Neuronal stem cell (in vitro differentiated cells): ENCODE data around the gene MYOZ2.

Experiments used
- DNase-seq: peaks from one replicate; pipeline ENCODE4 v3.0.0-alpha.2; 2013; ENCODE audit warnings: low spot score
- H2AFZ ChIP-seq: one replicate; pipeline ENCODE4 v1.6.1; 2013; ENCODE audit warnings: mild to moderate bottlenecking, low read length, inconsistent platforms
- H2AK5ac ChIP-seq: 2 replicates; pipeline ENCODE4 v1.6.1; 2013; ENCODE audit warnings: low read depth, mild to moderate bottlenecking, inconsistent platforms, low read length, moderate library complexity, mixed read lengths
- H2BK120ac ChIP-seq: 2 replicates; pipeline ENCODE4 v1.6.1; 2013; ENCODE audit warnings: low read depth, mild to moderate bottlenecking, inconsistent platforms, low read length, moderate library complexity, mixed read lengths
- H2BK12ac ChIP-seq: one replicate; pipeline ENCODE4 v1.6.1; 2013; ENCODE audit warnings: low read length, inconsistent platforms
- H2BK15ac ChIP-seq: 2 replicates; pipeline ENCODE4 v1.6.1; 2013; ENCODE audit warnings: mild to moderate bottlenecking, low read length, inconsistent platforms, mixed read lengths
- H2BK5ac ChIP-seq: one replicate; pipeline ENCODE4 v1.6.1; 2013; ENCODE audit warnings: inconsistent platforms, mild to moderate bottlenecking, low read length, moderate library complexity
- H3K14ac ChIP-seq: one replicate; pipeline ENCODE4 v1.6.1; 2013; ENCODE audit warnings: low read length, inconsistent platforms
- H3K18ac ChIP-seq: 2 replicates; pipeline ENCODE4 v1.6.1; 2013; ENCODE audit warnings: low read length, inconsistent platforms
- H3K23ac ChIP-seq: 2 replicates; pipeline ENCODE4 v1.6.1; 2013; ENCODE audit warnings: low read depth, mild to moderate bottlenecking, mixed read lengths, low read length, inconsistent platforms; ENCODE audit not compliant: poor library complexity
- H3K27ac ChIP-seq: replicated peaks from 3 replicates; pipeline ENCODE4 v1.5.1; 2013; ENCODE audit warnings: low read length, inconsistent platforms
- H3K27me3 ChIP-seq, 3 experiments: 2 replicates each; pipeline ENCODE4 v1.6.1; 2013; ENCODE audit warnings: low read length in 3 of 3, mild to moderate bottlenecking in 2 of 3, inconsistent platforms in 1 of 3, low read depth in 1 of 3, mixed read lengths in 1 of 3, moderate library complexity in 1 of 3; ENCODE audit not compliant: control insufficient read depth in 3 of 3, insufficient read depth in 3 of 3
- H3K36me3 ChIP-seq, 2 donors: replicated peaks in 1 of 2; 2 replicates each; pipeline ENCODE4 v1.6.1; 2013; ENCODE audit warnings: low read length in 2 of 2; ENCODE audit not compliant: control insufficient read depth in 2 of 2, insufficient read depth in 2 of 2
- H3K4ac ChIP-seq: 2 replicates; pipeline ENCODE4 v1.6.1; 2013; ENCODE audit warnings: inconsistent platforms, mild to moderate bottlenecking, low read length, moderate library complexity
- H3K4me1 ChIP-seq, 2 donors: 1 replicate in 1 of 2; 2 replicates in 1 of 2; pipeline ENCODE4 v1.6.1; 2013; ENCODE audit warnings: low read length in 2 of 2, low read depth in 1 of 2; ENCODE audit not compliant: control insufficient read depth in 2 of 2, insufficient read depth in 1 of 2
- H3K4me2 ChIP-seq: one replicate; pipeline ENCODE4 v1.6.1; 2013; ENCODE audit warnings: mild to moderate bottlenecking, low read length, inconsistent platforms; ENCODE audit not compliant: insufficient read depth, poor library complexity, severe bottlenecking
- H3K4me3 ChIP-seq, 2 donors: 2 replicates each; pipeline ENCODE4 v1.5.1; 2013; ENCODE audit warnings: low read length in 2 of 2, mild to moderate bottlenecking in 2 of 2, inconsistent platforms in 1 of 2, moderate library complexity in 1 of 2
- H3K79me1 ChIP-seq: one replicate; pipeline ENCODE4 v1.6.1; 2013; ENCODE audit warnings: low read depth, mild to moderate bottlenecking, inconsistent platforms, low read length, moderate library complexity
- H3K9ac ChIP-seq: one replicate; pipeline ENCODE4 v1.6.1; 2013; ENCODE audit warnings: mild to moderate bottlenecking, low read depth, low read length, inconsistent platforms; ENCODE audit not compliant: poor library complexity
- H3K9me3 ChIP-seq, 2 donors: replicated peaks in 1 of 2; 2 replicates each; pipeline versions ENCODE3 to v1.6.1; 2013; ENCODE audit warnings: low read length in 2 of 2, mild to moderate bottlenecking in 2 of 2, inconsistent platforms in 1 of 2, low read depth in 1 of 2, mixed read lengths in 1 of 2, moderate library complexity in 1 of 2; ENCODE audit not compliant: control insufficient read depth in 2 of 2, insufficient read depth in 1 of 2
- H4K8ac ChIP-seq: one replicate; pipeline ENCODE4 v1.6.1; 2013; ENCODE audit warnings: low read depth, mild to moderate bottlenecking, inconsistent platforms, low read length, moderate library complexity
- H4K91ac ChIP-seq: one replicate; pipeline ENCODE4 v1.6.1; 2013; ENCODE audit warnings: low read length, low read depth, mild to moderate bottlenecking, inconsistent platforms; ENCODE audit not compliant: poor library complexity
- WGBS, 2 donors: extraction: QIAGEN DNeasy Blood & Tissue Kit; methylation state at CpG; one replicate each; pipeline ENCODE4 v1.1.7; 2013; ENCODE audit warnings: missing lambda C conversion rate in 2 of 2, mixed read lengths in 1 of 2; ENCODE audit not compliant: insufficient read length in 2 of 2, insufficient replicate concordance in 1 of 2; ENCODE audit errors: extremely low coverage in 2 of 2; 5-methylcytosine and 5-hydroxymethylcytosine counted together

MYOZ2 gene

DNA sequence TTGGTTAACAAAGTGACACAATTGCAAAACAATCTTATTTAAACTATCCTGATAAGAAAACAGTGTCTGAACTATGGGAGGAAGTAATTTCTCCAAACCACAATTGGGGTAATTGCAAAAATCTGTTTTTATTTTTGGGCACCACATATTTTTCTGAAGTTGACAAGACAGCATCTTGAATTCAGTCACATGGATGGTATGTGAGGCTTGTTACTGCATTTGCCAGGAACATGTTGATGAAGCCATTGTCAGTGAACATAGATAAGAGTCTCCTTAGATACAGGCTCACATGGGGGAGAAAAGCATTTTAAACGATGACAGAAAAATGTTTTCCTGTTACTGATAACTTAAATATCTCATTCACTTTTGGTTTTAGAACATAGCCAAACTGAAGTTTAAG, 71.4 kb downstream of the MYOZ2 start:
- no peak for DNase-seq

GRCh38 chr4:119209077-119209476, 73.4 kb downstream of the MYOZ2 start:
- Histone ChIP-seq H3K23ac (no peak overlapping the region), H3K79me1 (no peaks in the 10 kb centered on the region), H2AFZ (no peak overlapping the region), H3K36me3 (no peaks in the 10 kb centered on the region), H4K91ac (no peak overlapping the region), H3K4me2 (no peak overlapping the region), H3K4me3 (no peak overlapping the region), H2BK12ac (no peak overlapping the region), H3K9ac (no peak overlapping the region), H3K27me3 (no peaks in the 10 kb centered on the region), H3K4me1 (peaks cover 0 to 16% of the 10 kb centered on the region in 2 donors), H3K14ac (no peak overlapping the region), H3K18ac (no peak overlapping the region), H3K9me3 (no peaks in the 10 kb centered on the region), H4K8ac (no peak overlapping the region), H3K4ac (no peak overlapping the region), H2BK15ac (no peak overlapping the region), H2BK5ac (no peak overlapping the region), H2BK120ac (no peak overlapping the region), H2AK5ac (no peak overlapping the region), H3K27ac (no peak overlapping the region)
- no peak for DNase-seq

More for the DNA sequence above, 71.4 kb downstream of the MYOZ2 start:
- WGBS, 2 donors: no CpG with 5 or more reads among the region's 1 CpG
- Histone ChIP-seq H2BK15ac (no peak overlapping the region), H3K27me3 (no peaks in the 10 kb centered on the region), H4K91ac (no peak overlapping the region), H3K36me3 (no peaks in the 10 kb centered on the region), H3K27ac (no peak overlapping the region), H3K9ac (no peak overlapping the region), H3K4me3 (no peak overlapping the region), H3K14ac (no peak overlapping the region), H2AK5ac (no peak overlapping the region), H4K8ac (no peak overlapping the region), H3K4ac (no peak overlapping the region), H3K18ac (no peak overlapping the region), H2BK5ac (no peak overlapping the region), H3K9me3 (no peaks in the 10 kb centered on the region), H2BK120ac (no peak overlapping the region), H3K23ac (no peak overlapping the region), H3K79me1 (no peaks in the 10 kb centered on the region), H2BK12ac (no peak overlapping the region), H3K4me1 (peaks cover 0 to 16% of the 10 kb centered on the region in 2 donors), H3K4me2 (no peak overlapping the region), H2AFZ (no peak overlapping the region)

GRCh38 chr4:119209586-119209985, 74.0 kb downstream of the MYOZ2 start:
- H3K23ac ChIP-seq: no peak overlapping the region
- no peaks in the 10 kb centered on the region for H3K79me1 ChIP-seq
- no peak overlapping the region for H2AK5ac ChIP-seq
- no peak overlapping the region for H4K8ac ChIP-seq
- H2BK12ac ChIP-seq: no peak overlapping the region
- H4K91ac ChIP-seq: no peak overlapping the region
- H2BK120ac ChIP-seq: no peak overlapping the region
- no peak overlapping the region for H2AFZ ChIP-seq
- H3K18ac ChIP-seq: no peak overlapping the region
- H3K27me3 ChIP-seq: no peaks in the 10 kb centered on the region
- peaks cover 0 to 16% of the 10 kb centered on the region in 2 donors for H3K4me1 ChIP-seq
- no peak overlapping the region for H3K9ac ChIP-seq
- DNase-seq: no peak
- no peak overlapping the region for H2BK5ac ChIP-seq
- no peak overlapping the region for H3K4me2 ChIP-seq
- no peaks in the 10 kb centered on the region for H3K36me3 ChIP-seq
- H3K4me3 ChIP-seq: no peak overlapping the region
- no peak overlapping the region for H3K14ac ChIP-seq
- H3K9me3 ChIP-seq: no peaks in the 10 kb centered on the region
- WGBS, 2 donors: no CpG with 5 or more reads among the region's 1 CpG
- no peak overlapping the region for H3K4ac ChIP-seq
- H3K27ac ChIP-seq: no peak overlapping the region
- no peak overlapping the region for H2BK15ac ChIP-seq

DNA sequence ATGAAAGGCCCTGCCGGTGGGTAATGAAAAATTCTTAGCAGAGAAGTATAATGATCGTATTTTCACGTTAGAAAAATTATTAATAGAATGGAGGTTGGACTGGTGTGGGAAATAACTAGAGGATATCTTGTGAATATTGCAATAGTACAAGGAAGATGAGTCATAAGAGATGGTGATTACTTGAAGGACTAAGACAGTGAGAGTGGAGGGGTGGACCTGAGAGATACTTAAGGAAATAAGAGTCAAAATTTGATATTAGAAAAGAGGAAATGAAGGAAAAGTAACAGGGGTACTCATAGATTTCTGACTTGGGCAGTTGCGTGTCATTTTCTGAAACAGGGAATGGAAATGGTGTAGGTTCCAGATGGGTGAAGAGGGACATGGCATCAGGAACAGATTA, 75.1 kb downstream of the MYOZ2 start:
- peaks cover 0 to 12% of the 10 kb centered on the region in 2 donors for H3K4me1 ChIP-seq
- no peak overlapping the region for H2BK15ac ChIP-seq
- H3K14ac ChIP-seq: no peak overlapping the region
- WGBS, 2 donors: 100% methylated on average over 2 of the region's 4 CpGs; no CpG with 5 or more reads in 1 of the 2 donors
- no peak overlapping the region for H2AFZ ChIP-seq
- H2BK5ac ChIP-seq: no peak overlapping the region
- H3K4ac ChIP-seq: no peak overlapping the region
- H3K9me3 ChIP-seq: no peaks in the 10 kb centered on the region
- no peak overlapping the region for H2BK120ac ChIP-seq
- H3K4me3 ChIP-seq: no peak overlapping the region
- no peak overlapping the region for H4K91ac ChIP-seq
- no peak overlapping the region for H2AK5ac ChIP-seq
- H2BK12ac ChIP-seq: no peak overlapping the region
- H3K27ac ChIP-seq: no peak overlapping the region
- H3K27me3 ChIP-seq: no peaks in the 10 kb centered on the region
- H3K36me3 ChIP-seq: no peaks in the 10 kb centered on the region
- no peaks in the 10 kb centered on the region for H3K79me1 ChIP-seq
- H3K4me2 ChIP-seq: no peak overlapping the region
- no peak for DNase-seq
- H3K18ac ChIP-seq: no peak overlapping the region
- H4K8ac ChIP-seq: no peak overlapping the region
- no peak overlapping the region for H3K9ac ChIP-seq
- H3K23ac ChIP-seq: no peak overlapping the region
